WI38 (cell line): Measurements from ENCODE around the gene FFAR3.
"Not testable (repeated sequence)": the region's sequence is repeated elsewhere in the genome, so short reads cannot be mapped to it uniquely, and the experiment has no call there.

Source experiments
- H3K4me3 ChIP-seq: 2 replicates; pipeline ENCODE4 v1.5.1; 2011; ENCODE audit warnings: low read depth, mild to moderate bottlenecking, control low read depth, low read length
- CTCF ChIP-seq: IDR thresholded peaks from 2 replicates; pipeline ENCODE4 v1.5.1; 2012; ENCODE audit warnings: low read depth, mild to moderate bottlenecking, control low read depth, low read length

FFAR3 gene

GRCh38 chr19:35399948-35400772, 41.9 kb downstream of the FFAR3 start:
- TF ChIP-seq CTCF, result no peak
- H3K4me3 ChIP-seq, result no peak overlapping the region

- no peak for TF ChIP-seq CTCF
- H3K4me3 ChIP-seq, result no peak overlapping the region
Measured at GRCh38 chr19:35400773-35401100, 42.5 kb downstream of the FFAR3 start.

GRCh38 chr19:35401416-35401815, 43.2 kb downstream of the FFAR3 start:
- not testable (repeated sequence) for H3K4me3 ChIP-seq

GRCh38 chr19:35403116-35403760, 45.0 kb downstream of the FFAR3 start:
- no peak overlapping the region for H3K4me3 ChIP-seq
- TF ChIP-seq CTCF, result no peak

- no peak for TF ChIP-seq CTCF
- no peak overlapping the region for H3K4me3 ChIP-seq
Measured at GRCh38 chr19:35404879-35405622, 46.8 kb downstream of the FFAR3 start.

- no peak overlapping the region for H3K4me3 ChIP-seq
- no peak for TF ChIP-seq CTCF
Measured at GRCh38 chr19:35407619-35408018, 49.4 kb downstream of the FFAR3 start.

- TF ChIP-seq CTCF, result no peak
- no peak overlapping the region for H3K4me3 ChIP-seq
Measured at GRCh38 chr19:35408284-35409171, 50.3 kb downstream of the FFAR3 start.
